Keratinocyte (primary cell): ENCODE results near the gene DTNB. TPM values are rescaled to one million over a fixed set of nuclear protein-coding genes. Genes with fewer than 3 reads are reported as not detected.

Experiments used
- DNase-seq: peaks from one replicate; pipeline ENCODE4 v3.0.0-alpha.2; 2011; ENCODE audit warnings: low read depth, missing footprints, low spot score
- FAIRE-seq: peaks from 2 replicates; lab custom pipeline; 2011; peaks lifted over from hg19 to GRCh38; lab: Jason Lieb, UNC
- H2AFZ ChIP-seq: 2 replicates; pipeline ENCODE4 v1.6.0; 2012; ENCODE audit warnings: low read length, control low read depth, inconsistent platforms; ENCODE audit not compliant: control insufficient read depth
- H3K27ac ChIP-seq: 2 replicates; pipeline ENCODE4 v1.5.1; 2011; ENCODE audit warnings: low read length; ENCODE audit not compliant: control insufficient read depth, insufficient read depth
- H3K27me3 ChIP-seq: 3 replicates; pipeline ENCODE4 v1.6.0; 2011; ENCODE audit warnings: low read length; ENCODE audit not compliant: control insufficient read depth, insufficient read depth; ENCODE audit errors: extremely low read depth
- H3K36me3 ChIP-seq, 2 experiments: 2 replicates in 1 of 2; 3 replicates in 1 of 2; pipeline ENCODE4 v1.5.1; 2011; ENCODE audit warnings: low read length in 2 of 2, mild to moderate bottlenecking in 1 of 2; ENCODE audit not compliant: control insufficient read depth in 2 of 2, insufficient read depth in 2 of 2; ENCODE audit errors: extremely low read depth in 1 of 2
- H3K4me1 ChIP-seq: 3 replicates; pipeline ENCODE4 v1.5.1; 2011; ENCODE audit warnings: low read length; ENCODE audit not compliant: control insufficient read depth, insufficient read depth; ENCODE audit errors: extremely low read depth
- H3K4me2 ChIP-seq: 3 replicates; pipeline ENCODE4 v1.6.0; 2011; ENCODE audit warnings: low read depth, low read length; ENCODE audit not compliant: control insufficient read depth, insufficient read depth; ENCODE audit errors: extremely low read depth
- H3K4me3 ChIP-seq, 3 experiments: fragments of 200-600 bp in 1 of 3; sonication (generic) in 1 of 3; 2 replicates in 2 of 3; 3 replicates in 1 of 3; pipeline ENCODE4 v1.5.1; 2011 to 2016; ENCODE audit warnings: low read length in 3 of 3, mild to moderate bottlenecking in 3 of 3, control low read depth in 2 of 3, inconsistent platforms in 1 of 3, low read depth in 1 of 3, mixed read lengths in 1 of 3, mixed run types in 1 of 3, moderate library complexity in 1 of 3; ENCODE audit not compliant: control insufficient read depth in 2 of 3, insufficient read depth in 2 of 3; ENCODE audit errors: extremely low read depth in 1 of 3
- H3K79me2 ChIP-seq: 2 replicates; pipeline ENCODE4 v1.6.0; 2012; ENCODE audit warnings: low read length; ENCODE audit not compliant: control insufficient read depth, insufficient read depth
- H3K9ac ChIP-seq: 3 replicates; pipeline ENCODE4 v1.6.0; 2011; ENCODE audit warnings: low read length; ENCODE audit not compliant: control insufficient read depth, insufficient read depth; ENCODE audit errors: extremely low read depth
- H3K9me1 ChIP-seq: 3 replicates; pipeline ENCODE4 v1.6.0; 2011; ENCODE audit warnings: low read length; ENCODE audit not compliant: control insufficient read depth, insufficient read depth; ENCODE audit errors: extremely low read depth
- H3K9me3 ChIP-seq: 2 replicates; pipeline ENCODE4 v1.5.1; 2012; ENCODE audit warnings: low read depth, low read length; ENCODE audit not compliant: control insufficient read depth
- H4K20me1 ChIP-seq: 3 replicates; pipeline ENCODE4 v1.6.0; 2011; ENCODE audit warnings: low read length; ENCODE audit not compliant: control insufficient read depth, insufficient read depth; ENCODE audit errors: extremely low read depth
- CTCF ChIP-seq, 3 experiments: IDR thresholded peaks in 1 of 3; conservative IDR thresholded peaks in 1 of 3; optimal IDR thresholded peaks in 1 of 3; 2 replicates in 2 of 3; 3 replicates in 1 of 3; pipeline versions ENCODE3 to v1.5.1; 2011; ENCODE audit warnings: low read length in 3 of 3, mild to moderate bottlenecking in 3 of 3, moderate library complexity in 2 of 3, control low read depth in 1 of 3, inconsistent platforms in 1 of 3; ENCODE audit not compliant: insufficient read depth in 2 of 3; ENCODE audit errors: extremely low read depth in 1 of 3
- EZH2 ChIP-seq: IDR thresholded peaks from one replicate; pipeline ENCODE4 v1.6.1; 2012; ENCODE audit warnings: inconsistent platforms, mild to moderate bottlenecking, low read length, moderate library complexity
- dilution Hi-C: fragments of 300-500 bp; cut with MboI; formaldehyde crosslinking; loops from one replicate; pipeline ENCODE4 v1.7.0; 2020; ENCODE audit warnings: low sequenced_read_pairs; ENCODE audit not compliant: extremely low pct_ligation_motif_present
- polyA plus RNA-seq, 5 experiments: library from polyadenylated mRNA; depleted of rRNA in 3 of 5; stranded (reverse) in 3 of 5; stranded (forward) in 1 of 5; unstranded in 1 of 5; fragments of >200 nt; gene quantifications; 1 replicate in 1 of 5; 2 replicates in 3 of 5; 3 replicates in 1 of 5; pipeline versions ENCODE4 v1.2.1 to v1.2.3, GENCODE V29; 2011 to 2012; ENCODE audit warnings: missing spikeins in 2 of 5, low read depth in 1 of 5, low replicate concordance in 1 of 5

DTNB gene
- polyA plus RNA-seq, 1 donor (not counting 4 experiments of a cell fraction or from before 2014, with no cell fraction given), result 31.5 TPM

- H3K4me2 ChIP-seq, result no peak overlapping the region
- H3K9me1 ChIP-seq, result no peaks in the 10 kb centered on the region
- TF ChIP-seq EZH2 (no peak), CTCF (optimal IDR thresholded peaks at IDR 0.05 in 1 of 3, IDR thresholded peaks at IDR 0.05 in 1 of 3, conservative IDR thresholded peaks at IDR 0.05 in 1 of 3; ENCODE audit: extremely low read depth in 1 of 3, insufficient read depth in 2 of 3, low read length in 3 of 3) (no peak)
- FAIRE-seq (no peak), DNase-seq (no peak)
- peaks cover 4% of the 10 kb centered on the region in 2 experiments for H3K36me3 ChIP-seq
- H2AFZ ChIP-seq, result no peak overlapping the region
- no peak overlapping the region for H3K4me3 ChIP-seq
- H3K27me3 ChIP-seq, result no peaks in the 10 kb centered on the region
- H3K4me1 ChIP-seq, result peaks cover 6% of the 10 kb centered on the region
- H3K9me3 ChIP-seq, result peaks cover 4% of the 10 kb centered on the region
- no peaks in the 10 kb centered on the region for H3K79me2 ChIP-seq
- H3K27ac ChIP-seq, result no peak overlapping the region
- H3K9ac ChIP-seq, result no peak overlapping the region
- dilution Hi-C loops, result no loop called here
- H4K20me1 ChIP-seq, result no peaks in the 10 kb centered on the region
Measured at GRCh38 chr2:25383806-25384205, 289.6 kb downstream of the DTNB start.

GRCh38 chr2:25381502-25381901 lies 291.9 kb downstream of the DTNB start:
- Histone ChIP-seq H3K4me1 (peaks cover 18% of the 10 kb centered on the region), H3K9ac (no peak overlapping the region), H3K9me3 (peaks cover 5% of the 10 kb centered on the region), H3K36me3 (peaks cover 2 to 4% of the 10 kb centered on the region in 2 experiments), H3K27ac (no peak overlapping the region), H2AFZ (no peak overlapping the region), H3K27me3 (no peaks in the 10 kb centered on the region), H3K79me2 (no peaks in the 10 kb centered on the region), H4K20me1 (no peaks in the 10 kb centered on the region), H3K4me2 (no peak overlapping the region), H3K4me3 (no peak overlapping the region), H3K9me1 (no peaks in the 10 kb centered on the region)
- dilution Hi-C loops, result no loop called here
- no peak for FAIRE-seq
- no peak for DNase-seq
- TF ChIP-seq EZH2, result no peak
- no peak for TF ChIP-seq CTCF (optimal IDR thresholded peaks at IDR 0.05 in 1 of 3, IDR thresholded peaks at IDR 0.05 in 1 of 3, conservative IDR thresholded peaks at IDR 0.05 in 1 of 3; ENCODE audit: extremely low read depth in 1 of 3, insufficient read depth in 2 of 3, low read length in 3 of 3)
